Natural killer cell treated with Interleukin-12 subunit alpha and Interleukin-12 subunit beta and Interleukin-15 and Interleukin-18, amount 100 ng/mL, for 72 hours (primary cell): ENCODE results near the gene SMARCA2. TPM values are rescaled to one million over a fixed set of nuclear protein-coding genes. Genes with fewer than 3 reads are reported as not detected.

Experiments
- ATAC-seq, 2 donors: fragments of 150-1000 bp; cut with Tn5 transposase in 1 of 2; sonication (Bioruptor Pico), chemical (Tn5 transposase) in 1 of 2; 2 replicates each; pipeline ENCODE4 v1.10.0; 2021
- DNase-seq: peaks from one replicate; pipeline ENCODE4 v3.0.0; 2022; ENCODE audit warnings: low spot score
- H3K27ac Mint-ChIP-seq, 2 donors: 1 replicate in 1 of 2; 2 replicates in 1 of 2; pipeline ENCODE4 v1.8.0; 2022; ENCODE audit warnings: mixed read lengths in 2 of 2, mild to moderate bottlenecking in 1 of 2, moderate library complexity in 1 of 2
- H3K27me3 Mint-ChIP-seq, 2 donors: 1 replicate in 1 of 2; 2 replicates in 1 of 2; pipeline ENCODE4 v1.8.0; 2022; ENCODE audit warnings: mixed read lengths in 2 of 2
- H3K36me3 Mint-ChIP-seq: one replicate; pipeline ENCODE4 v1.8.0; 2022; ENCODE audit warnings: mixed read lengths
- H3K4me1 Mint-ChIP-seq, 2 donors: 1 replicate in 1 of 2; 2 replicates in 1 of 2; pipeline ENCODE4 v1.8.0; 2022; ENCODE audit warnings: low read depth in 2 of 2, mixed read lengths in 2 of 2, mild to moderate bottlenecking in 1 of 2
- H3K4me3 Mint-ChIP-seq: one replicate; pipeline ENCODE4 v1.8.0; 2022; ENCODE audit warnings: mixed read lengths
- H3K9me3 Mint-ChIP-seq: 2 replicates; pipeline ENCODE4 v1.8.0; 2022; ENCODE audit warnings: mixed read lengths
- total RNA-seq, 2 donors: library from RNA; stranded (reverse); gene quantifications; one replicate each; pipeline ENCODE4 v1.2.3, GENCODE V29; 2022

SMARCA2 gene
- total RNA-seq, 2 donors from 2014 or later = 124 to 174 TPM

DNA sequence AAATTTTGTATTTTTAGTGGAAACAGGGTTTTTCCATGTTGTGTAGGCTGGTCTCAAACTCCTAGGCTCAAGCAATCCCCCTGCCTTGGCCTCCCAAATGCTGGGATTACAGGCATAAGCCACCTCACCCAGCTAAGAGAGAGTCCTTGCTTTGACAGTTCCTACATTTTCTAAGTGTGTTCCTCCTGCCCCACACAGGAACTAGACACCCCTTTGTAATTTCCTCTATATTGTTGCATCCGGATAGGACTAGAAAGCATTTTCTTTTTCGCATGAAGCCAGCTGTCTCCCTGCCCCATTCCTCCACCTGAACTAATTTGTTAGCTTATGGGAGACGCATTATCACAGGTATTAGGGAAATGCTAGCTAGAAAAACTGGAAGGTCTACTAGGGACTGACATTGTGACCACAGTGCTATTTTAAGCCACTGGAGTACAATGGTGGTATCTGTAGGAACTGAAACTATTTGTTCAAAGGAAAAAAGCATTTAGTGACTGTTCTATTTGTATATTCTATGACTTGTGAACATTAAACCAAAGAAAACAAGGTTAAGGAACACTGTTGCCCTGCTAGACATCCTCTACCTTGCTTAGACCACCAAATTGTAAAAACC, 214.1 kb downstream of the SMARCA2 start:
- H3K4me3 Mint-ChIP-seq = no peak overlapping the region

GRCh38 chr9:2230362-2230761, 215.2 kb downstream of the SMARCA2 start:
- no peak for ATAC-seq
- Mint-ChIP-seq H3K4me3 (no peak overlapping the region), H3K27me3 (peaks cover 0 to 3% of the 10 kb centered on the region in 2 donors), H3K36me3 (no peaks in the 10 kb centered on the region), H3K9me3 (no peaks in the 10 kb centered on the region), H3K27ac (no peak overlapping the region), H3K4me1 (peaks cover 0 to 3% of the 10 kb centered on the region in 2 donors)
- DNase-seq = no peak

More for the DNA sequence above, 214.1 kb downstream of the SMARCA2 start:
- no peak for ATAC-seq
- DNase-seq = no peak
- Mint-ChIP-seq H3K27ac (no peak overlapping the region), H3K4me1 (peaks cover 0 to 3% of the 10 kb centered on the region in 2 donors), H3K9me3 (no peaks in the 10 kb centered on the region), H3K36me3 (no peaks in the 10 kb centered on the region), H3K27me3 (peaks cover 0 to 3% of the 10 kb centered on the region in 2 donors)

DNA sequence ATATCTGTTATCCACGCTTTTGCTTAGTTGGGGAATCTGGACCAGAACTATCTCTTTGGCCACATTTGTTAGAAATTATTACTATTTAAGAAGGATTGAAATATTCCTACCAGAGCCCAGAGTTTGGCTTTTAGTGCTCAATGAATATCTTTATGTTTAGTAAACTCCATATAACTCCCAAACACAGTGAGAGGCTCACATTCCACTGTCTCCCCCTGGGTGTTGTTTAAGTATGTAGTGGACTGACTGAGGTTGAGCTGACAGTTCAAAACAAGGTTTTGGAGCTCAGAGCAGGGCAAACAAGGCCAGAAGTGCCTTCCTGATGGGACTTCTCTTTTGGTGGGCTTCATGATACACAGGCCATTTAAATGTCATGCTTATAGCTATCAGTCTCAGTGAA, 216.0 kb downstream of the SMARCA2 start:
- peaks cover 0 to 3% of the 10 kb centered on the region in 2 donors for H3K27me3 Mint-ChIP-seq
- ATAC-seq = no peak
- H3K36me3 Mint-ChIP-seq = no peaks in the 10 kb centered on the region
- no peak overlapping the region for H3K4me3 Mint-ChIP-seq
- no peak overlapping the region for H3K27ac Mint-ChIP-seq
- peaks cover 0 to 3% of the 10 kb centered on the region in 2 donors for H3K4me1 Mint-ChIP-seq
- H3K9me3 Mint-ChIP-seq = no peaks in the 10 kb centered on the region
- no peak for DNase-seq

DNA sequence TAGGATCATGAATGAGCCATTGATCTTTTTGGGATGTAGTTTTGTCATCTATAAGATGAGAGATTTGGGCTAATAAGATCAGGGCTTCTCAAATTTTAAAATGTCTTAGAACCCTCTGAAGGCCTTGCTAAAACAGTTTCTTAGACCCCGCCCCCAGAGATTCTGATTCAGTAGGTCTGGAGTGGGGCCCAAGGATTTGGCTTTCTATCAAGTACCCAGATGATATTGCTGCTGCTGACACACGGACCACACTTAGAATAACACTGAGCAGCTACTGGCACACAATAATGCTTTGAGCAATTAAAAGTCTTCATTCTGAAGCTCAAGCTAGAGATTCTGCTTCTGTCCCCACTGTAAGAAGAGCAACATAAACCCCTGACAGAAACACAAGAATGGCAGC, 216.7 kb downstream of the SMARCA2 start:
- no peaks in the 10 kb centered on the region for H3K36me3 Mint-ChIP-seq
- peaks cover 0 to 3% of the 10 kb centered on the region in 2 donors for H3K27me3 Mint-ChIP-seq
- DNase-seq = no peak
- no peak for ATAC-seq
- H3K4me1 Mint-ChIP-seq = peaks cover 0 to 3% of the 10 kb centered on the region in 2 donors
- no peak overlapping the region for H3K27ac Mint-ChIP-seq
- no peaks in the 10 kb centered on the region for H3K9me3 Mint-ChIP-seq
- H3K4me3 Mint-ChIP-seq = no peak overlapping the region

DNA sequence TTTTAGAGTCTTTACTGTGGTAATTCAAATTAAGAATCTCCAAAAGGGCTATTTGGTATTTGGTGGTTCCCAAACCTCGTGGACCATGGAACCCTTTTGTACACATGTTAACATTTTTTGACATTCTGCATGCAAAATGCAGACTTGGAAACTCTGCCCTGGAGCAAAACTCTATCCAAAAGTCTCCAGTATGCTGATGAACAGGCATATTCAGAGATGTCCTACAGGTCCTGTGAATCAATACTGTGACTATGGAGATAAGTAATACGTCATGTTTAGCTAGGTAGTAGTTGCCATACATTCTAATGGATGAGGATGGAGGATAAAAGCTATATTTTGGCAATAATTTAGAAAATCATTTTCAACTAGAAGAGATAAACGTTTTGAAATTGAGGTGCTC, 218.1 kb downstream of the SMARCA2 start:
- Mint-ChIP-seq H3K27ac (no peak overlapping the region), H3K9me3 (no peaks in the 10 kb centered on the region)
- no peak for ATAC-seq

GRCh38 chr9:2234371-2234893, 219.3 kb downstream of the SMARCA2 start:
- no peaks in the 10 kb centered on the region for H3K9me3 Mint-ChIP-seq
- no peak overlapping the region for H3K27ac Mint-ChIP-seq
- no peak overlapping the region for H3K4me3 Mint-ChIP-seq
- H3K4me1 Mint-ChIP-seq = peaks cover 0 to 2% of the 10 kb centered on the region in 2 donors
- ATAC-seq (no peak), DNase-seq (no peak)
- peaks cover 4 to 9% of the 10 kb centered on the region in 2 donors for H3K27me3 Mint-ChIP-seq
- H3K36me3 Mint-ChIP-seq = no peaks in the 10 kb centered on the region

More for the DNA sequence above, 218.1 kb downstream of the SMARCA2 start:
- no peak overlapping the region for H3K4me3 Mint-ChIP-seq
- peaks cover 0 to 3% of the 10 kb centered on the region in 2 donors for H3K4me1 Mint-ChIP-seq
- peaks cover 3 to 4% of the 10 kb centered on the region in 2 donors for H3K27me3 Mint-ChIP-seq
- DNase-seq = no peak
- no peaks in the 10 kb centered on the region for H3K36me3 Mint-ChIP-seq

- no peak overlapping the region for H3K27ac Mint-ChIP-seq
- H3K9me3 Mint-ChIP-seq = no peaks in the 10 kb centered on the region
- DNase-seq = no peak
- no peak for ATAC-seq
- peaks cover 0 to 2% of the 10 kb centered on the region in 2 donors for H3K4me1 Mint-ChIP-seq
- no peak overlapping the region for H3K4me3 Mint-ChIP-seq
- H3K27me3 Mint-ChIP-seq = peaks cover 4 to 12% of the 10 kb centered on the region in 2 donors
- no peaks in the 10 kb centered on the region for H3K36me3 Mint-ChIP-seq
These were observed 220.5 kb downstream of the SMARCA2 start for GRCh38 chr9:2235623-2236022.

GRCh38 chr9:2236850-2237249, 221.7 kb downstream of the SMARCA2 start:
- no peaks in the 10 kb centered on the region for H3K36me3 Mint-ChIP-seq
- DNase-seq (no peak), ATAC-seq (no peak)
- peaks cover under 1 to 5% of the 10 kb centered on the region in 2 donors for H3K4me1 Mint-ChIP-seq
- H3K27me3 Mint-ChIP-seq = peaks cover 4 to 14% of the 10 kb centered on the region in 2 donors
- H3K4me3 Mint-ChIP-seq = no peak overlapping the region
- no peak overlapping the region for H3K27ac Mint-ChIP-seq
- H3K9me3 Mint-ChIP-seq = no peaks in the 10 kb centered on the region

DNA sequence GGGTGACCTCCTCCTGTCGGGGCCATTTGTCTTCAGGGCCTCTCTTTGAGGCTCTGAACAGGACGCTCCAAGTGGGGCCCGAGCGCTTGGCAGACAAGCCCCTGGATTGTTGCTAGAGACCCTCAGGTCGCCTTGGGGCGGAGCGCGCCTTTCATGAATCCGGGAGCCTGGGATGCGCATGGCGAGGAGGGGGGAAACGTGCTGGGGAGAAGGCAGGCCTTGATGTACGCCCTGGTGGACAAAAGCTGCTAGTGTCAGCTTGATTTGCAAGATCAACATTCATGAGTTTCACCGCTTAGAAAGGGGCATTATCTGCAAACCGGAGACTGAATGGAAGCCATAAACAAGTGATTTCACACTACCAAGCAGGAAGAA, 226.3 kb downstream of the SMARCA2 start:
- H3K4me3 Mint-ChIP-seq = peak overlapping the region; percentile 78
- peaks cover 13 to 15% of the 10 kb centered on the region in 2 donors for H3K4me1 Mint-ChIP-seq
- ATAC-seq (peak in 1 of 2 donors; percentile 22), DNase-seq (no peak)
- H3K27me3 Mint-ChIP-seq = peaks cover 23 to 25% of the 10 kb centered on the region in 2 donors
- H3K9me3 Mint-ChIP-seq = no peaks in the 10 kb centered on the region
- no peak overlapping the region for H3K27ac Mint-ChIP-seq
- peaks cover 4% of the 10 kb centered on the region for H3K36me3 Mint-ChIP-seq

GRCh38 chr9:2241836-2242741, 226.9 kb downstream of the SMARCA2 start:
- peaks cover 23 to 25% of the 10 kb centered on the region in 2 donors for H3K27me3 Mint-ChIP-seq
- peaks cover 13 to 15% of the 10 kb centered on the region in 2 donors for H3K4me1 Mint-ChIP-seq
- H3K36me3 Mint-ChIP-seq = peaks cover 4% of the 10 kb centered on the region
- H3K27ac Mint-ChIP-seq = peak overlapping the region in 1 of 2 donors; percentile 58
- H3K4me3 Mint-ChIP-seq = peak overlapping the region; percentile 78
- ATAC-seq (peak; percentile 83 to 87), DNase-seq (peak; percentile 69)
- no peaks in the 10 kb centered on the region for H3K9me3 Mint-ChIP-seq

DNA sequence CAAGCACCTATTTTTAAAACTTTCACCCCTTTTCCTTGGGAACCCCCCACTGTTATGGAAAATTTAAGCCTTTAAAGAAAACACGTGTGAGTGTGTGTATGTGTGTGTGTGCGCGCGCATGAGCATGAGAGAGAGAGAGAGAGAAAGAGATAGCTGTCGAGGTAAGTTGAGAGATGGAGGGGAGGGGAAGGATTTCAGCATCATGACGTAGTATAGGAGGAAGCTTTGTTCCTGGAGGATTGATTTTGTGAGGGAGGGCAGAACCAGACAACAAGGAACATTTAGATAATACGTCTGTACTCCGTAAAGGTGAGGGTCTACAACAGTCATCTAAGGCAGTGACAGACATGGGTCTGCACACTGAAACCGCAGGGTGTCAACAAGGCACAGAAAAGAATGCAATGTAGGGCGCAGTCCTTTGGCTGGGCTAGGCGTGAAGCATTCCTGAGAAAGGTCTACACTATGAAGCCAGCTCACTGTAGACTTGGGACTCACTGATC, 227.7 kb downstream of the SMARCA2 start:
- peaks cover 4% of the 10 kb centered on the region for H3K36me3 Mint-ChIP-seq
- peaks cover 23 to 25% of the 10 kb centered on the region in 2 donors for H3K27me3 Mint-ChIP-seq
- no peak for DNase-seq
- H3K9me3 Mint-ChIP-seq = no peaks in the 10 kb centered on the region
- H3K4me3 Mint-ChIP-seq = peak overlapping the region; percentile 78
- H3K4me1 Mint-ChIP-seq = peaks cover 13 to 15% of the 10 kb centered on the region in 2 donors
- no peak for ATAC-seq
- H3K27ac Mint-ChIP-seq = peak overlapping the region in 1 of 2 donors; percentile 58
